OCI-LY3 (cell line): ENCODE results near the gene KIFBP.

Source experiments
- EZH2phosphoT487 ChIP-seq: fragments of 200-600 bp; shearing (Covaris generic); IDR thresholded peaks from 2 replicates; pipeline ENCODE4 v1.6.1; 2018; ENCODE audit warnings: antibody characterized with exemption, mixed run types, low read depth
- TF ChIP-seq, protein P1 (sequence below): fragments of 200-600, 300-600 bp; sonication (generic); IDR thresholded peaks from 2 replicates; pipeline ENCODE4 v1.5.1; 2014; ENCODE audit warnings: antibody characterized with exemption, low read length, low read depth

DNA sequence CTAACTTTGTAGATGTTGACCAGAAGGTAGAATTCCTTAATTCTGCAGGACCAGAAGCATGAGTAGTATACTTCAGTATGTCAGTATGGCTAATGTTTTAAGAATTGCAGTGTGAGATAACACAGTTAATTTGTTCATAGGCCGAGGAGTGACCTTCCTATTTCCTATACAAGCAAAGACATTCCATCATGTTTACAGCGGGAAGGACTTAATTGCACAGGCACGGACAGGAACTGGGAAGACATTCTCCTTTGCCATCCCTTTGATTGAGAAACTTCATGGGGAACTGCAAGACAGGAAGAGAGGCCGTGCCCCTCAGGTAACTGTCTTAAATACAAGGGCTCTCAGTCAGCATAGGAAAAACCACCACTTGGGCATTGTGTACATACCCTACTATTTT, 25.5 kb upstream of the KIFBP start:
- TF ChIP-seq, protein P1, sequence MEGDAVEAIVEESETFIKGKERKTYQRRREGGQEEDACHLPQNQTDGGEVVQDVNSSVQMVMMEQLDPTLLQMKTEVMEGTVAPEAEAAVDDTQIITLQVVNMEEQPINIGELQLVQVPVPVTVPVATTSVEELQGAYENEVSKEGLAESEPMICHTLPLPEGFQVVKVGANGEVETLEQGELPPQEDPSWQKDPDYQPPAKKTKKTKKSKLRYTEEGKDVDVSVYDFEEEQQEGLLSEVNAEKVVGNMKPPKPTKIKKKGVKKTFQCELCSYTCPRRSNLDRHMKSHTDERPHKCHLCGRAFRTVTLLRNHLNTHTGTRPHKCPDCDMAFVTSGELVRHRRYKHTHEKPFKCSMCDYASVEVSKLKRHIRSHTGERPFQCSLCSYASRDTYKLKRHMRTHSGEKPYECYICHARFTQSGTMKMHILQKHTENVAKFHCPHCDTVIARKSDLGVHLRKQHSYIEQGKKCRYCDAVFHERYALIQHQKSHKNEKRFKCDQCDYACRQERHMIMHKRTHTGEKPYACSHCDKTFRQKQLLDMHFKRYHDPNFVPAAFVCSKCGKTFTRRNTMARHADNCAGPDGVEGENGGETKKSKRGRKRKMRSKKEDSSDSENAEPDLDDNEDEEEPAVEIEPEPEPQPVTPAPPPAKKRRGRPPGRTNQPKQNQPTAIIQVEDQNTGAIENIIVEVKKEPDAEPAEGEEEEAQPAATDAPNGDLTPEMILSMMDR = no peak
- TF ChIP-seq EZH2phosphoT487 = no peak
